OCI-LY7 (cell line): ENCODE results near the gene MYBPC1. TPM values are rescaled to one million over a fixed set of nuclear protein-coding genes. Genes with fewer than 3 reads are reported as not detected.
A peak's percentile ranks its signal among the peaks of the same experiment; 100 is the strongest.

ENCODE experiments used
- BruUV-seq: library from RNA; stranded (reverse); fragments of 400-500 nt; replicated peaks from 2 replicates; lab custom pipeline; 2021; lab: Mats Ljungman, UMichigan
- CTCF ChIA-PET: fragments of 300-600 bp; sonication (Branson Sonifier 250); formaldehyde crosslinking; loops from one replicate; lab custom pipeline; 2022; ENCODE audit warnings: antibody characterized with exemption; ENCODE audit not compliant: unreplicated experiment; lab: Charles Lee
- POLR2A ChIA-PET: fragments of 300-600 bp; sonication (Branson Sonifier 250); formaldehyde crosslinking; loops from one replicate; lab custom pipeline; 2022; ENCODE audit warnings: antibody characterized with exemption; lab: Charles Lee
- DNase-seq: peaks from one replicate; pipeline ENCODE4 v3.0.0-alpha.2; 2015; ENCODE audit warnings: low spot score
- H2AFZ ChIP-seq: fragments of 200-600 bp; sonication (generic), shearing (Covaris generic); 2 replicates; pipeline ENCODE4 v1.6.1; 2014; ENCODE audit warnings: mild to moderate bottlenecking, antibody characterized with exemption, low read length, moderate library complexity
- H3K27ac ChIP-seq: fragments of 200-600 bp; sonication (generic); 2 replicates; pipeline ENCODE4 v1.5.1; 2014; ENCODE audit warnings: mixed run types, low read depth, mild to moderate bottlenecking, moderate library complexity, low read length, inconsistent platforms; ENCODE audit not compliant: poor library complexity, severe bottlenecking
- H3K36me3 ChIP-seq: fragments of 200-600 bp; sonication (generic); 2 replicates; pipeline ENCODE4 v1.6.1; 2014; ENCODE audit warnings: mild to moderate bottlenecking, antibody characterized with exemption, low read length, moderate library complexity, mixed read lengths; ENCODE audit not compliant: insufficient read depth
- H3K4me1 ChIP-seq: fragments of 200-600 bp; sonication (generic); 2 replicates; pipeline ENCODE4 v1.5.1; 2014; ENCODE audit warnings: mild to moderate bottlenecking, low read length; ENCODE audit not compliant: insufficient read depth, poor library complexity, severe bottlenecking
- H3K4me2 ChIP-seq: fragments of 200-600 bp; sonication (generic); 2 replicates; pipeline ENCODE4 v1.6.1; 2014; ENCODE audit warnings: mild to moderate bottlenecking, low read length
- H3K4me3 ChIP-seq: fragments of 200-600 bp; sonication (generic); 2 replicates; pipeline ENCODE4 v1.5.1; 2014; ENCODE audit warnings: mild to moderate bottlenecking, low read depth, low read length; ENCODE audit not compliant: poor library complexity, severe bottlenecking
- H3K79me2 ChIP-seq: fragments of 200-600 bp; sonication (generic); 2 replicates; pipeline ENCODE4 v1.6.1; 2016; ENCODE audit warnings: low read depth, mild to moderate bottlenecking, low read length, moderate library complexity, mixed read lengths; ENCODE audit not compliant: insufficient read depth
- H3K9me2 ChIP-seq: fragments of 200-600 bp; sonication (generic); 2 replicates; pipeline ENCODE4 v1.6.1; 2016; ENCODE audit warnings: mild to moderate bottlenecking, low read length, mixed read lengths; ENCODE audit not compliant: insufficient read depth
- H3K9me3 ChIP-seq: fragments of 200-600 bp; sonication (generic); 2 replicates; pipeline ENCODE4 v1.6.1; 2014; ENCODE audit warnings: mild to moderate bottlenecking, mixed run types, low read length, mixed read lengths
- H4K20me1 ChIP-seq: fragments of 200-600 bp; sonication (generic); 2 replicates; pipeline ENCODE4 v1.6.1; 2014; ENCODE audit warnings: mild to moderate bottlenecking, antibody characterized with exemption, low read length, moderate library complexity, mixed read lengths; ENCODE audit not compliant: insufficient read depth
- EZH2phosphoT487 ChIP-seq: fragments of 200-600 bp; sonication (generic); IDR thresholded peaks from 2 replicates; pipeline ENCODE4 v1.6.1; 2018; ENCODE audit warnings: low read depth, borderline replicate concordance, mild to moderate bottlenecking, mixed run types, antibody characterized with exemption, low read length, moderate library complexity, mixed read lengths
- intact Hi-C: fragments of 100-400 bp; cut with micrococcal nuclease; formaldehyde crosslinking; loops from one replicate; pipeline ENCODE4 v1.10.0; 2022; ENCODE audit not compliant: unreplicated experiment
- total RNA-seq, 2 experiments: library from RNA; depleted of rRNA in 1 of 2; stranded (reverse); fragments of >200 nt in 1 of 2; shearing (Covaris generic) in 1 of 2; gene quantifications; 2 replicates each; pipeline ENCODE4 v1.2.3, GENCODE V29; 2014 to 2022
- TF ChIP-seq, protein P1 (sequence below): fragments of 200-600 bp; sonication (generic); conservative IDR thresholded peaks from 2 replicates; pipeline ENCODE4 v1.5.1; 2014; ENCODE audit warnings: mild to moderate bottlenecking, antibody characterized with exemption, low read length, moderate library complexity, mixed read lengths

The MYBPC1 gene
- total RNA-seq, 2 experiments from 2014 or later: not detected

GRCh38 chr12:101670007-101670671 lies 75.4 kb downstream of the MYBPC1 start:
- ChIA-PET CTCF (interaction anchor here (0.8 kb wide), 1 partner anchor 74 kb away, joined by 3 read pairs; no protein-coding TSS in a partner anchor), POLR2A (no interaction called here)
- Histone ChIP-seq H3K9me3 (no peaks in the 10 kb centered on the region), H2AFZ (peak overlapping the region; percentile 99; the same call in 1 of the 2 replicates), H3K79me2 (no peaks in the 10 kb centered on the region), H3K4me3 (no peak overlapping the region), H4K20me1 (no peaks in the 10 kb centered on the region), H3K9me2 (no peaks in the 10 kb centered on the region), H3K36me3 (no peaks in the 10 kb centered on the region), H3K4me1 (peaks cover 25% of the 10 kb centered on the region), H3K4me2 (peak overlapping the region; percentile 16; the same call in 1 of the 2 replicates), H3K27ac (no peak overlapping the region)
- intact Hi-C loops: loop anchor here (2.0 to 10.0 kb wide), 3 partner anchors 27 to 255 kb away; partner anchors contain the start of gene CHPT1
- peak; percentile 75 for DNase-seq
- BruUV-seq: no TSS peak
- TF ChIP-seq EZH2phosphoT487: no peak
- TF ChIP-seq, protein P1, sequence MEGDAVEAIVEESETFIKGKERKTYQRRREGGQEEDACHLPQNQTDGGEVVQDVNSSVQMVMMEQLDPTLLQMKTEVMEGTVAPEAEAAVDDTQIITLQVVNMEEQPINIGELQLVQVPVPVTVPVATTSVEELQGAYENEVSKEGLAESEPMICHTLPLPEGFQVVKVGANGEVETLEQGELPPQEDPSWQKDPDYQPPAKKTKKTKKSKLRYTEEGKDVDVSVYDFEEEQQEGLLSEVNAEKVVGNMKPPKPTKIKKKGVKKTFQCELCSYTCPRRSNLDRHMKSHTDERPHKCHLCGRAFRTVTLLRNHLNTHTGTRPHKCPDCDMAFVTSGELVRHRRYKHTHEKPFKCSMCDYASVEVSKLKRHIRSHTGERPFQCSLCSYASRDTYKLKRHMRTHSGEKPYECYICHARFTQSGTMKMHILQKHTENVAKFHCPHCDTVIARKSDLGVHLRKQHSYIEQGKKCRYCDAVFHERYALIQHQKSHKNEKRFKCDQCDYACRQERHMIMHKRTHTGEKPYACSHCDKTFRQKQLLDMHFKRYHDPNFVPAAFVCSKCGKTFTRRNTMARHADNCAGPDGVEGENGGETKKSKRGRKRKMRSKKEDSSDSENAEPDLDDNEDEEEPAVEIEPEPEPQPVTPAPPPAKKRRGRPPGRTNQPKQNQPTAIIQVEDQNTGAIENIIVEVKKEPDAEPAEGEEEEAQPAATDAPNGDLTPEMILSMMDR: peak; percentile 79

DNA sequence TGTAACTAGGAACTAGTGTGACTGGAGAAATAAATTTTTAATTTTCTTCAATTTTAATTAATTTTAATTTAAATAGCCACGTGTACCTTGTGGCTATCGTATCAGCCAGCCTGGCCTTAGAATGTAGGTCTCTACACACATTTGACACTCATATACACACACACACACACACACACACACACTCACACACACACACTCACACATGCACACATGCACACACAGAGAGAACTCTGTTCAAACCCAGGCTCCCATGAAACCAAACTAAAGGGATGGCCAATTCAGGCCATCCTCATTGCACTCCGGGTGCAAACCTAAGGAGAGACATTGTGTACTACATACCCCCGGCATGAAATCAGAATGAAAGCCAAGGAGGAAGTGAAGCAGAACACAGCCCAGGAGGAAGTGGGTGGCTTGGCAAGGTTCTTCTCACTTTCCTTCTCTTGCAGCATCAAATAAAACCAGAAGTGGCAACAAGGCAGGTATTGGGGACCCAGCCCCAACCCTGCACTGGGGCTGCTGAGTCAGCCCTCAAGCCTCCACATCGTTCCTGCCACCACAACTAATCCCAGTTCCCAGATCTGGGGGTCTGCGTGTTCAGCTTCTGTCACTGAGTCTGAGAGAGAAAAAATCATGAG lies 76.5 kb downstream of the MYBPC1 start:
- intact Hi-C loops: loop anchor here (2.0 to 10.0 kb wide), 3 partner anchors 26 to 256 kb away; partner anchors contain the start of gene CHPT1
- no peaks in the 10 kb centered on the region for H3K9me2 ChIP-seq
- H3K4me2 ChIP-seq: peak overlapping the region; percentile 65
- CTCF ChIA-PET: interaction anchor here (0.8 kb wide), 1 partner anchor 73 kb away, joined by 3 read pairs; no protein-coding TSS in a partner anchor
- H2AFZ ChIP-seq: peak overlapping the region; percentile 99
- H3K4me3 ChIP-seq: peak overlapping the region; percentile 28
- POLR2A ChIA-PET: no interaction called here
- BruUV-seq: no TSS peak
- H3K27ac ChIP-seq: peak overlapping the region; percentile 40
- DNase-seq: peak; percentile 79
- no peaks in the 10 kb centered on the region for H3K36me3 ChIP-seq
- no peaks in the 10 kb centered on the region for H3K79me2 ChIP-seq
- H4K20me1 ChIP-seq: no peaks in the 10 kb centered on the region
- TF ChIP-seq, protein P1: no peak
- peaks cover 25% of the 10 kb centered on the region for H3K4me1 ChIP-seq
- no peaks in the 10 kb centered on the region for H3K9me3 ChIP-seq
